ENCODE data around the gene TNPO1.

DNA sequence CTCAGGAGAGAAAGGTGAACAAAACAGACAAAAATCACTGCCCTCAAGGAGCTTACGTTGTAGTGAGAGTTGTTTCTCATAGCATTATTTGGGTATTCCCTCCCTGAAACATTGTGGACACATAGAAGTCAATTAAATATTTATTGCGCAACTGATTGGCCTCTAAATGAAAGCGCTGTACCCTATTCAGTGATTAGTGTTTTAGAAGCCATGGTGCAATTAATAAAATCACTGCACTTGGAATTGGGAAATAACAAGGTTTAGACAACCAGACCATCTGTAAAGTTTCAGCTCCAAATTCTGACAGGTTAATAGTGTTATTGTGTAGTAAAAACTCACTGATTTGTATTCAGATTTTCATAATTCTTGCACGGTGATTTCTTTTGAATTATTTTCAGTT, 35.9 kb downstream of the TNPO1 start:
- TF ChIP-seq, protein P1, sequence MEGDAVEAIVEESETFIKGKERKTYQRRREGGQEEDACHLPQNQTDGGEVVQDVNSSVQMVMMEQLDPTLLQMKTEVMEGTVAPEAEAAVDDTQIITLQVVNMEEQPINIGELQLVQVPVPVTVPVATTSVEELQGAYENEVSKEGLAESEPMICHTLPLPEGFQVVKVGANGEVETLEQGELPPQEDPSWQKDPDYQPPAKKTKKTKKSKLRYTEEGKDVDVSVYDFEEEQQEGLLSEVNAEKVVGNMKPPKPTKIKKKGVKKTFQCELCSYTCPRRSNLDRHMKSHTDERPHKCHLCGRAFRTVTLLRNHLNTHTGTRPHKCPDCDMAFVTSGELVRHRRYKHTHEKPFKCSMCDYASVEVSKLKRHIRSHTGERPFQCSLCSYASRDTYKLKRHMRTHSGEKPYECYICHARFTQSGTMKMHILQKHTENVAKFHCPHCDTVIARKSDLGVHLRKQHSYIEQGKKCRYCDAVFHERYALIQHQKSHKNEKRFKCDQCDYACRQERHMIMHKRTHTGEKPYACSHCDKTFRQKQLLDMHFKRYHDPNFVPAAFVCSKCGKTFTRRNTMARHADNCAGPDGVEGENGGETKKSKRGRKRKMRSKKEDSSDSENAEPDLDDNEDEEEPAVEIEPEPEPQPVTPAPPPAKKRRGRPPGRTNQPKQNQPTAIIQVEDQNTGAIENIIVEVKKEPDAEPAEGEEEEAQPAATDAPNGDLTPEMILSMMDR (IDR thresholded peaks at IDR 0.05): no peak
- TF ChIP-seq EZH2 (IDR thresholded peaks at IDR 0.05): no peak
- no peak for TF ChIP-seq EZH2phosphoT487 (IDR thresholded peaks at IDR 0.05)
